Lower leg skin (tissue), 3 donors: Measurements from ENCODE around the gene GAB1.
"Not testable (repeated sequence)": the region's sequence is repeated elsewhere in the genome, so short reads cannot be mapped to it uniquely, and the experiment has no call there.

Experiments
- CTCF ChIP-seq, 3 donors: fragments of 450-650 bp; IDR thresholded peaks; one replicate each; pipeline ENCODE4 v1.5.1; 2016; ENCODE audit warnings: antibody characterized with exemption in 3 of 3, mild to moderate bottlenecking in 3 of 3, moderate library complexity in 2 of 3
- POLR2A ChIP-seq, 2 donors: fragments of 450-650 bp; IDR thresholded peaks; one replicate each; pipeline ENCODE4 v1.6.1; 2016 to 2017; ENCODE audit warnings: antibody characterized with exemption in 2 of 2, mild to moderate bottlenecking in 1 of 2, moderate library complexity in 1 of 2

DNA sequence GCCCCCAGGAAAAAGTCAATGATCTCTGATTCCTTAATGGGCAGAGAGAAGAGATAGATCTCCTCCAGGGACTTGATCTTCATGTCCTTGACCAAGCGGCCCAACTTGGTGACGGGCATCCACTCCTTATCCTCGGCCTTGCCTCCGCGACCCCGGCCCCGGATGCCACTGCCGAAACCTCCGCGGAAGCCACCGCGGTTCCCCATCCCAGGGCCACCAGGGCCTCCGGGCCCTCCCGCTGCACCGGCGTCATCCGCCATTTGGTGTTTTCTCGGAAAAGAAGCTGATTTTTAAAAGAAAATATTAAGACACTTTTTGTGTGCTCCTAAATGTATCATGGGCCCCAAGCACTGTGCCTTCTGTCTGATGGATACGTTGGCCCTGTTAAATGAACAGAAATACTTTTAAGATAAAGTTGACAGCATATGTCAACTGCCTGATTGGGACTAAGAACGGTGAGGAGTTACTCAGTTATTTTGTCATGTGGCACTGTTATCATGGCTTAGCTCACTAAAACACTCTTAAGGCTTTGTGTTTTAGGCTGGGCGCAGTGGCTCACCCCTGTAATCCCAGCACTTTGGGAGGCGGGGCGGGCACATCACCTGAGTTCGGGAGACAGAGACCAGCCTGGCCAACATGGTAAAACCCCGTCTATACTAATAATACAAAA is 13.3 kb downstream of the GAB1 start:
- TF ChIP-seq CTCF, POLR2A (IDR thresholded peaks at IDR 0.05): not testable (repeated sequence)
